GM19324 (cell line): ENCODE results near the gene TMC3.

Experiments used
- ATAC-seq: cut with Tn5 transposase; IDR thresholded peaks from one replicate; pipeline ENCODE4 v1.9.1; 2021; ENCODE audit warnings: mild to moderate bottlenecking, moderate library complexity; ENCODE audit not compliant: unreplicated experiment, low FRiP score

The TMC3 gene

GRCh38 chr15:81301385-81301784 is 72.6 kb downstream of the TMC3 start:
- no peak for ATAC-seq

DNA sequence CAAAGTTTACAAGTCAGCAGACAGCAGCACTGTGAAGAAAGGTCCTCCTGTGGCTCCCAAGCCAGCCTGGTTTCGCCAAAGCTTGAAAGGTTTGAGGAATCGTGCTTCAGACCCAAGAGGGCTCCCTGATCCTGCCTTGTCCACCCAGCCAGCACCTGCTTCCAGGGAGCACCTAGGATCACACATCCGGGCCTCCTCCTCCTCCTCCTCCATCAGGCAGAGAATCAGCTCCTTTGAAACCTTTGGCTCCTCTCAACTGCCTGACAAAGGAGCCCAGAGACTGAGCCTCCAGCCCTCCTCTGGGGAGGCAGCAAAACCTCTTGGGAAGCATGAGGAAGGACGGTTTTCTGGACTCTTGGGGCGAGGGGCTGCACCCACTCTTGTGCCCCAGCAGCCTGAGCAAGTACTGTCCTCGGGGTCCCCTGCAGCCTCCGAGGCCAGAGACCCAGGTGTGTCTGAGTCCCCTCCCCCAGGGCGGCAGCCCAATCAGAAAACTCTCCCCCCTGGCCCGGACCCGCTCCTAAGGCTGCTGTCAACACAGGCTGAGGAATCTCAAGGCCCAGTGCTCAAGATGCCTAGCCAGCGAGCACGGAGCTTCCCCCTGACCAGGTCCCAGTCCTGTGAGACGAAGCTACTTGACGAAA is 74.3 kb downstream of the TMC3 start:
- no peak for ATAC-seq

- ATAC-seq: no peak
These were observed 74.9 kb downstream of the TMC3 start for GRCh38 chr15:81299156-81299555.

GRCh38 chr15:81298611-81299010 is 75.4 kb downstream of the TMC3 start:
- no peak for ATAC-seq

DNA sequence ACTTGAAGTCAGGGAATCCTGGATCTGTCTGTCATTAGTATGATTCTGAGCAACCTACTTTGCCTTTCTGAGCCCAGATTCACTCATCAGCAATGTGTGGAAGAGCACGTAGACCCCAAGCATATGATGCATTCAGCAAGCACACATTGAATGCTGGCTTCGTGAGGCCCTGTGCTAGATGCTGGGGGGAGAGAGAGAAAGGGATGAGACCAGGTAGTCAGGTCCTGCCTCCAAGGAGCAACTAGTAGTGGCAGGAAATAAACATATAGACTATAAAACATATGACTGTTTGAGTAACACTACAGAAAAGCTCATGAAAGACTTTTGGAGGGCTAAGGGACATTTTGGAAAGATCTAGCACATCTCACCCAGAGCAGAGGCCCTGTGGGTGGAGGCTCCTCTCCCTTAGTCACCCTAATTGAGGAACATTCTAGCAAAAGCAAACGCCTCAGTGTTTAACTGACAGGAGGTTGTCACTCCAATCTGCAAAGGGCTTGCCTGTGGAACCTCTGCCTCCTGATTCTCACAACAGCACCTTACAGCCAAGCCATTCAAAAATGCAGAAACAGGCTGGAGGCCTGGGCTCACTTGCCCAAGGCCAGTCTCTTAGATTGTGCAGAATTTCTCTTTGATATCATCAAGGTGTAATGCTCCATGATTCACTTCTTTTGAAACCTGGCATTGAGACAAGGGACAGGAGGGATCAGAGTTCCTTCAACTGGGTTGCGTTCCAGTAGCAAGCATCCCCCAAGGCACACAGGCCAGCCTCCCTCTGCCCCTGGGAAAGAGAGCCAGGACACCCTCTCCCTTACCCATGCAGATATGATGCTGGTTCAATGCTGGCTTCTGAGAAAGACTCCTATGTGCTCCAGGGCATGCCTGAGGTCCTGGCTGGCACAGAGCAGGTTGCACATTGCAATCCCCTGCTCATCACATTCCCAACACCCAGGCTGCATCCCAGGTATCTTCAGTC is 76.1 kb downstream of the TMC3 start:
- ATAC-seq: no peak

DNA sequence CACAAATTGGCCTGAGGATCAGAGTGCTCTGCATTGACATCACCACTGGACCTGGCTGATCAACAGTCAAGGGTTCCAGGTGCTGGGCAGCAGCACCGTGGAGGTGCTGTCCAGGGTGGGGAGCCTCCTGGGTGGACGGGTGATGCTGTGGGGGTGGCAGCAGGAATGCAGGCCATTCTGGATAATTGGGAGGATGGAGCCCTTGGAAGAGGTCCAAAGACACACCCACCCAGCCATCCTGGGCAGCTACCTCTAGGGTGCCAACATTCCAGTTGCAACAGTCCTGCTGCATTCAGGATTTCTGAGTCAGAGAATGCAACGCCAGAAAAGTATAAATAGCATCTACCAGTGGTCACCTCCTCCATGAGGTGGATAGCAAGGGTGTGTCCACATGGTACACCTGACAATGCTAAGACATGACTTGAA is 76.9 kb downstream of the TMC3 start:
- peak; percentile 0 for ATAC-seq

GRCh38 chr15:81296673-81297072 is 77.3 kb downstream of the TMC3 start:
- peak; percentile 55 for ATAC-seq

DNA sequence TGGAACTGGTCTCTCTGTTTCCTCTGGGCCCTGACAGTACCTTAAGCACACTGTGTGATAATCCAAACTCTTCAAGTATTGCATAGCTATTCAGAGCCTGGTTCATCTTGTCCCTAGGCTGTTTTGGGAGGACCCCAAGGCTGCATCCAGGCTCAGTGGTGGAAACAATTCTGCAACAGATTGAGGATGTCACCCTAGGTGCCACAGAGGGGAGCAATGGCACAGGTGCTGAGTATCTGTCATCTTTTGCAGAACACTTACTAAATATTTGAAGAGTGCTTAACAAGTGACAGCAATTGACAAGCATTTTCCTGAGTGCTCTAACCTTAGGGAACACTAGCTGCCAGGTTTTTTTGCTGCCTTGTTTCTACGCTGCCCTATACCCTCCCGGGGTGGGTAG is 77.8 kb downstream of the TMC3 start:
- no peak for ATAC-seq

DNA sequence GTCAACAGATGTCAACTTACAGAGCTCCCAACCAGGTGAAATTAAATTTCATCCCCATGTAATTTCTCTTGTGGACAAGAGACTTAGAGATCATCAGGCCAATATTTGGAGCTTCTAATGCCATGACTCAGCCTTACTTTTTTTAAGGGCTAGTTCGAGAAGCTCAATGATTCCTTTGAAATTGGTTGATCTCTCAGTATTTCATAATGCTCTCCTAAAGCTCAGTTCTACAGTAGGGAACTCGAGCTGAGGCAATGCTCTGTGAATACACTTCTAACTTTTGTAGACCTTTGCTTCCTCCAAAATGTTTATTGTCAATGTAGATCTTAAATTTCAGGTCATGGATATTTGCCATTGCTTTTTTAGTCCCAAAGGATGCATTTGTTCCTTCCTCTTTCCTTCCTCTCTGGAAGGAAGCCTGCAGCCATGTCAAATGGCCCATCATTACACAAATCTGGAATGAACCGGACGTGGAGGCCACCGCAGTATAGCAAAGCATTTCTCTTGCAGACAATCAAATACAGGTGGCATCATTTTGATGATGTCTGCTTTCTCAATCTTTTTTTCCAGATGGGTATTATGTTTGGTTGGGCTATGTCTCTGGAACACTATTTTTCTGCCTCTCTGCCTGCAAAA is 78.4 kb downstream of the TMC3 start:
- ATAC-seq: no peak

GRCh38 chr15:81294516-81294880 is 79.5 kb downstream of the TMC3 start:
- no peak for ATAC-seq

DNA sequence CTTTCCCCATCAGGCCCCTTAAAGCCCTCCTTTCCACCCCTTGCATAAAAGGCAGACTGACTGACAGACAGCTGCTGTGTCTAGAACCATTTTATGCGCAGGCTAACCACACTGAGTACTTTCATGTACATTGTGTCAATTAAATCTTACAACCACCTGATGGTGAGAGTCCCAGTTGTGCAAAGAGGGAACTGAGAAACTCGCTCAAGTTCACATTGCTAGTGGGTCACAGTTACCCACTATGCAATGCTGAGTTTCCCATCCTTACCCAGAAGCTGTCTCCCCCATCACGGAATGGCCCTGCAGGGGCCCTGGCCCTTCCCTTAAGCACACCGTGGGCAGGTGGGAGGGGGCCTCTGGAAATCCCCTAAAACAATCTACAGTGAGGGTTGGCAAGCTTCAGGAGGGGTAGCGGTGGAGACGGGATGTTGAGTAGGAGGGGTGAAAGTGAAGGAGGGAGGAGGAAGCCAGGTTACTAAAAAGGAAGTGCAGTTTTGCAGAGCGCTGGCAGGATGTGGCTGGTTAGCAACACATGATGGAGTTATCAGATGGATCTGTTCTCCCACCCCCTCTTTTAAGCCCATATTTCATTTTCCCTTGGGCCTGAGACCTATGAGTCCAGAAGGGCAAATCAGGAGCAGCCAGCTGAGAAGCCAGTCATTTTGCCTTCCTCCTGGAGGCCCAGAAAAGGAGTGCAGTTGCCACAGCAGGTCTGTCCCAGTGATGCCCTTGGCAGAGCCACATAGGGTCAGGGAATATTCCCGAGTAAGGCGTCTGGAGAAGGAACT is 80.1 kb downstream of the TMC3 start:
- peak; percentile 66 for ATAC-seq

GRCh38 chr15:81292523-81293001 is 81.5 kb downstream of the TMC3 start:
- ATAC-seq: no peak

DNA sequence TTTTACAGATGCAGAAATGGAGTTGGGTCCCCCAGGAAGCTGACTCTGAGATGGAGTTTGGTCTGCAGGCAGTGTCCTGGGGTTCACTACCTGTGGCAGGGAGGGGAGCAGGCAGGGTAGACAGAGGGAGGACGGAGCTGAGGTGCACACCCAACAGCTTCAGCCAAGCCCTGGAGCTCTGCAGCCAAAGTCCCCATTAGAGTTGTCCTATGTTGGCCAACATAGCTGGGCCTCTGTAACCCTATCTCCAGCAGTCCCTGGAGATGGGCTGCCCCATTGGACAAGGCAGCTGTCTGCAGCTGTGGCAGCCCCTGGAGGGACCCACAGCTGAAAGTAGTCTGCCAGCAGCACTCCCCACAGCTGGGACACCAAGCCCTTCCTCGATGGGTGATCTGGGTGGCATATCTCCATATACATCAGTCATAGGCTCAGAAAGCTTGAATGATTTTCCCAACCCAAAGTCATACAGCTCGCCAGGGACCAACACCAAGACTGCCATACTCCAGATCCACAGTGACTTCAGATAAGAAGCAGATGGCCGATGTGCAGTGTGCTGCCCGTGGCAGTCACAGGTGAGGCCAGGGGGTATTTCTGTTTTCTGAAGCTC is 82.0 kb downstream of the TMC3 start:
- ATAC-seq: no peak

GRCh38 chr15:81289910-81290309 is 84.1 kb downstream of the TMC3 start:
- no peak for ATAC-seq

DNA sequence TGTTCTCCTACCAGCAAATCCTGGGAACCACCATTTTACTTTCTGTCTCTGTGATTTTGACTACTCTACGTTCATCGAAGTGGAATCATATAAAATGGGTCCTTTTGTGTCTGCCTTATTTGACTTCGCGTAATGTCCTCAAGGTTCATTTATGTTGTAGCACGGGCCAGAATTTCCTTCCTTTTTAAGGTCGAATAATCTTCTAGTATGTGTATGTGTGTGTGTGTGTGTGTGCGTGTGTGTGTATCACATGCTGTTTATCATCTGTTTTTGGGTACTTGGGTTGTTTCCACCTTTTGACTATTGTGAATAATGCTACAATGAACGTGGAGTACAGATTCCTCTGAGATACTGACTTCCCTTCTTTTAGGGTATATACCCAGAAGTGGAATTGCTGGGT is 85.4 kb downstream of the TMC3 start:
- ATAC-seq: no peak

- ATAC-seq: no peak
These were observed 86.0 kb downstream of the TMC3 start for GRCh38 chr15:81288040-81288439.

GRCh38 chr15:81286621-81287121 is 87.3 kb downstream of the TMC3 start:
- ATAC-seq: no peak

GRCh38 chr15:81285461-81285860 is 88.6 kb downstream of the TMC3 start:
- ATAC-seq: no peak

- peak; percentile 50 for ATAC-seq
These were observed 89.6 kb downstream of the TMC3 start for GRCh38 chr15:81284256-81285031.
